ENCODE data around the gene HSPB3.

The HSPB3 gene

GRCh38 chr5:54440456-54440893 lies 15.0 kb upstream of the HSPB3 start:
- no peak for TF ChIP-seq ZBTB7A (IDR thresholded peaks at IDR 0.05; ENCODE audit: low read depth)
- TF ChIP-seq CREB1 (IDR thresholded peaks at IDR 0.05; ENCODE audit: low read depth), result no peak
- TF ChIP-seq MAX (IDR thresholded peaks at IDR 0.05), result no peak
- TF ChIP-seq CEBPB (IDR thresholded peaks at IDR 0.05), result no peak
- TF ChIP-seq NFIC (IDR thresholded peaks at IDR 0.05), result no peak
- TF ChIP-seq TAF1 (IDR thresholded peaks at IDR 0.05; ENCODE audit: low read depth), result no peak
- no peak for TF ChIP-seq YY1 (IDR thresholded peaks at IDR 0.05; ENCODE audit: low read depth)
- TF ChIP-seq EGR1 (IDR thresholded peaks at IDR 0.05), result no peak
- no peak for TF ChIP-seq TCF12 (IDR thresholded peaks at IDR 0.05; ENCODE audit: low read depth)
- no peak for TF ChIP-seq EP300 (IDR thresholded peaks at IDR 0.05; ENCODE audit: borderline replicate concordance)
- TF ChIP-seq TEAD4 (IDR thresholded peaks at IDR 0.05), result no peak
- TF ChIP-seq USF1 (IDR thresholded peaks at IDR 0.05), result no peak

GRCh38 chr5:54442271-54442670 lies 13.2 kb upstream of the HSPB3 start:
- TF ChIP-seq FOXM1 (IDR thresholded peaks at IDR 0.05; ENCODE audit: borderline replicate concordance, low read depth), result no peak
- no peak for TF ChIP-seq RAD21 (IDR thresholded peaks at IDR 0.05; ENCODE audit: low read depth)
- TF ChIP-seq NFIC (IDR thresholded peaks at IDR 0.05), result no peak
- TF ChIP-seq TEAD4 (IDR thresholded peaks at IDR 0.05), result no peak
- no peak for TF ChIP-seq CREB1 (IDR thresholded peaks at IDR 0.05; ENCODE audit: low read depth)
- no peak for TF ChIP-seq REST (IDR thresholded peaks at IDR 0.05; ENCODE audit: low read depth)
- no peak for TF ChIP-seq TCF12 (IDR thresholded peaks at IDR 0.05; ENCODE audit: low read depth)
- no peak for TF ChIP-seq ZBTB7A (IDR thresholded peaks at IDR 0.05; ENCODE audit: low read depth)
- no peak for TF ChIP-seq CEBPB (IDR thresholded peaks at IDR 0.05)
- TF ChIP-seq EGR1 (IDR thresholded peaks at IDR 0.05), result no peak
- TF ChIP-seq USF1 (IDR thresholded peaks at IDR 0.05), result no peak
- no peak for TF ChIP-seq MAX (IDR thresholded peaks at IDR 0.05)
- TF ChIP-seq EP300 (IDR thresholded peaks at IDR 0.05; ENCODE audit: borderline replicate concordance), result no peak
- no peak for TF ChIP-seq YY1 (IDR thresholded peaks at IDR 0.05; ENCODE audit: low read depth)

- TF ChIP-seq REST (IDR thresholded peaks at IDR 0.05; ENCODE audit: low read depth) (no peak), CEBPB (IDR thresholded peaks at IDR 0.05) (no peak), TAF1 (IDR thresholded peaks at IDR 0.05; ENCODE audit: low read depth) (no peak), TEAD4 (IDR thresholded peaks at IDR 0.05) (no peak), MAX (IDR thresholded peaks at IDR 0.05) (no peak), EP300 (IDR thresholded peaks at IDR 0.05; ENCODE audit: borderline replicate concordance) (no peak), FOXM1 (IDR thresholded peaks at IDR 0.05; ENCODE audit: borderline replicate concordance, low read depth) (no peak), RAD21 (IDR thresholded peaks at IDR 0.05; ENCODE audit: low read depth) (peak; percentile 36)
Observed at GRCh38 chr5:54443270-54443669, 12.2 kb upstream of the HSPB3 start.

- TF ChIP-seq EP300 (IDR thresholded peaks at IDR 0.05; ENCODE audit: borderline replicate concordance) (no peak), EGR1 (IDR thresholded peaks at IDR 0.05) (no peak), TEAD4 (IDR thresholded peaks at IDR 0.05) (no peak), CREB1 (IDR thresholded peaks at IDR 0.05; ENCODE audit: low read depth) (no peak), NFIC (IDR thresholded peaks at IDR 0.05) (no peak)
Observed at GRCh38 chr5:54445691-54446378, 9.7 kb upstream of the HSPB3 start.

- no peak for TF ChIP-seq TAF1 (IDR thresholded peaks at IDR 0.05; ENCODE audit: low read depth)
- no peak for TF ChIP-seq ZBTB7A (IDR thresholded peaks at IDR 0.05; ENCODE audit: low read depth)
- no peak for TF ChIP-seq TCF12 (IDR thresholded peaks at IDR 0.05; ENCODE audit: low read depth)
- TF ChIP-seq REST (IDR thresholded peaks at IDR 0.05; ENCODE audit: low read depth), result no peak
- no peak for TF ChIP-seq RAD21 (IDR thresholded peaks at IDR 0.05; ENCODE audit: low read depth)
Observed at GRCh38 chr5:54446379-54446732, 9.1 kb upstream of the HSPB3 start.

All from Ishikawa (cell line).